Right hindlimb (tissue), 1 donor: ENCODE results near the gene RTL1.

ENCODE experiments used
- DNase-seq: peaks from one replicate; pipeline ENCODE4 v3.0.0-alpha.2; 2018

Gene RTL1

DNA sequence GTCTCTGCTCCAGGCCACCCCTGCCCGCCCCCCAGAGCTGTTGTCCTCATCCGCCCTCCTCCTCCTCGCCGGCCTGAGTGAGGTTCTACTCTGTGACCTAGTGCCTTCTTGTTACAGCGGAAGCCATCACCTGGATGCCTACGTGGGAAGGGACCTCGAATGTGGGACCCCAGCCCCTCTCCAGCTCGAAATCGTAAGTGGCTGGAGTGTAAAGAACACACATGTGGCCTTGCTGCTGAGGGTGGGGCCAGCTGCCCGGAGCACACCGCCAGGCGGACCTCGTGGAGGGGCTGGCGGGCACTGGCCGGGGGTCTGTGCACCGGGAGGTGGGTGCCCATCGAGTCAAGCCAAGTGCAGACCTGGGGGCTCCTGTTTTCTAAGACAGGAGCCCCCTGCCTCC lies 58.2 kb downstream of the RTL1 start:
- DNase-seq: no peak

DNA sequence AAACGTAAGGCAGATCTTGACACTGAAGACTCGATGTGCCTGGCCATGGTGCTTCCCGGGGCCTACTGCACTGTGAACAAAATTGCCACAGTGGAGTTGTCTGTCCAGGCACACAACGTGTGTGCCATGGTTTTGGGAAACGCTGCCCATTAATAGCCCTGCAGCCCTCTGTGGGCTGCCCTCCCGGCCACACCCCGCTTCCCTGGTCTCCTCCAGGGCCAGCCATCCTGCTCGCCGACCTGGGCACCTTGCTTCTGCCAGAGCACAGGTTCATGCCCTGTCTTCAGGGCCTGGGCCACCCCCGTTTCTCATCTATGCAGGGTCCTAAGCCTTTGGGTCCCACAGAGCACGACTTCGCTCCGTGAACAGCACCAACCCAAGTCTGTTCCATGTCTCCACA lies 58.7 kb downstream of the RTL1 start:
- no peak for DNase-seq

GRCh38 chr14:100844421-100844820 lies 59.1 kb downstream of the RTL1 start:
- DNase-seq: no peak

DNA sequence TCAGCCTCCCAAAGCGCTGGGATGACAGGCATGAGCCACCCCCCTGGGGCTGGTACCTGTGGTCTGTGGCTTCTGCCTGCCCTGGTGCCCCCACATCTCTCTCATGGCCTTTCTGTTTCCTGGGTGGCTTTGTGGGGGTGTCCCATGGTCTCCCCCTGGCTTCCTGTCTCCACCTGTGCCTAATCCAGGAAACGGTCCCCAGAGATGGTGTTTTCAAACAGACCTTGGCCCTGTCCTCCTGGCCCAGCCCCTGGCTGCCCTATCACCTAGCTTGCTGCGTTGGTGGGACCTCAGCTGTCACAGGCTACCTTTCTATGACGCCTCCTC lies 59.5 kb downstream of the RTL1 start:
- no peak for DNase-seq

- DNase-seq: no peak
These were observed 60.7 kb downstream of the RTL1 start for GRCh38 chr14:100842799-100843198.

GRCh38 chr14:100841761-100842403 lies 61.6 kb downstream of the RTL1 start:
- DNase-seq: no peak

DNA sequence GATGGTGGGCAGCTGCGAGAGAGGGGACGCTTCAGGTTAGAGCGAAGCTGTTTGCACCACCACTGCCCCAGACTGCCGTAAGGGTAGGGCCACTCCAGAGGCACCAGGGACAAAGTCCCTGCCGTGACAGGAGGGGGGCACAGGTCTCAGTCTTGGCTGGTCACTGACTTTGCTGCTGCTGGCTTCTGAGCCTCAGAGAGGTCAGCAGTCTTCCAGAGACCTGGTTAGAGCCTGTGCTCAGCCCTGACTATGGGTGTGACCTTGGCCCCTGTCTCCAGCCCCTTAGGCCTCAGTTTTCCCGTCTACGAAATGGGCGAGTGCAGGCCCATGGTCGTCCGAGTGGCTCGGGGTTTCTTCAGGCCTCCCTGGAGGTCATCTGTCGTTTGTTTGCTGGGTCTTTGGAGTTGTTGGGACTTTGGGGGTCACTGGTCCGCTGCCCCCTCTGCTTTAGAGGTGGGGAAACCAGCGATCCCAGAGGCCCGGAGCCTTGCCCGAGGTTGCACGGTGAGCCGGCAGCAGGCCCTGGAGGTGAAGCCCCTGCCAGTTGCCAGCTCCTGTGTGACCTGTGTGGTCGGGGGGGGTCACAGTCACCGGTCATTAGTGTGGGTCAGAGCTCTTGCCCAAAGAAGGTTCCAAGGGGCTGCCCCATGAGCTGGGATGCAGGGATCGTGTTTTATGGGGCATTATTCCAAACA lies 62.3 kb downstream of the RTL1 start:
- DNase-seq: no peak

DNA sequence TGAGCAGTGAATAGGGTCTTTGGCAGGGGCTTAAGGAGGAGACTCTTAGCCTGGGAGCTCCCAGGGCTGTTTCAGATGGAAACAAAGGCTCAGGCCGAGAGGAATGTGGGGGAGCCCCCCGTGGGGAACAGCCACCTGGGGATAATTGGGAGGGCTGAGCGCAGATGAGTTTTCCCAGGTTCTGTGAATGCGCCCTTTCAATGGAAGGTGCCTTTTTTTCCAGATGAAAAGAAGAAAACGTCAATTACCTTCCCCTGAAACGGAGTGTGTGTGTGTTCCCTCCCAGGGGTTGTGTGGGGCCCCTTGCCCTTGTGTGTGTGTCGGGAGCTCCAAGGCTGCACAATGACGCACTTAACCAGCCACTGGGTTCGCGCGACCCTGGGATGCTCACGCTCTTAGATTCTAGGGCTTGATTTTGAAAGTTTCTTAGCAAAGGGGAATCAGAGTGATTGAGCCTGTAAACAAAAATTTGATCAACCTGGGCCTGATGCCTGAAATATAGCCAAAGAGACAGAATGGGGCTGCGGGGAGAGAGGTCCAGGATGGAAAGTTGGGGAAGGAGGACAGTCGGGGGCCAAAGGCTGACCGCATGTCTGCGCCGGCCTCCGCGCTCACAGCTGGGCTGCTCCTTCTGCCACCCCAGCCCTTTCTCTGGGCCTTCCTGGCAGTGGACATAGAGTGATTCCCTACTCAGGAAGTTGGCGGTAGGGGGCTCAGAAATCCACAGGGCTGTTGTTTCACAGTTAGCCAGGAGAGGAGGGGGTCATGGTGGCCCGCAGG lies 63.0 kb downstream of the RTL1 start:
- DNase-seq: no peak

DNA sequence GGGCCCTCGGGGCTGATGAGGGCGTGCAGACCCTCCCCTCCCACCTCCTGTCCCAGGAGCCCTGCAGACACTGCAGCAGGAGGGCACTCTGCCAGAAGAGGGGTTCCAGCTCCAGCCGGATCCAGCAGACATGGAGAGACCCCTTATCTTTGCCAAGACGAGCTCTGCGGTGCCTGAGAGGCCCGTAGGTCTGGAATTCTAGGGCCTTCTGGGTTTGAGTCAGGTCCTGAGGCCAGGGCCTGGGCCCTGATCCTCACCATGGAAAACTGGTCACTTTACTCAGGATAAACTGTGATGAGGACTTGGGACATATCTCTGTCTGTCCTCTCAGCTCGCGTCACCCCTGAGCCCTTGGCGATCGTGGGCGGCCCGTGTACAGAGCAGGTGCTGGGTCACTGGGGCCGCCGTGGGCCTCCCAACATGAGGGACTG lies 63.8 kb downstream of the RTL1 start:
- peak; percentile 76 for DNase-seq

GRCh38 chr14:100839315-100839585 lies 64.3 kb downstream of the RTL1 start:
- DNase-seq: no peak

GRCh38 chr14:100838493-100839314 lies 64.8 kb downstream of the RTL1 start:
- no peak for DNase-seq

- DNase-seq: no peak
These were observed 65.6 kb downstream of the RTL1 start for GRCh38 chr14:100837805-100838350.

- peak; percentile 74 for DNase-seq
These were observed 66.3 kb downstream of the RTL1 start for GRCh38 chr14:100836941-100837804.

DNA sequence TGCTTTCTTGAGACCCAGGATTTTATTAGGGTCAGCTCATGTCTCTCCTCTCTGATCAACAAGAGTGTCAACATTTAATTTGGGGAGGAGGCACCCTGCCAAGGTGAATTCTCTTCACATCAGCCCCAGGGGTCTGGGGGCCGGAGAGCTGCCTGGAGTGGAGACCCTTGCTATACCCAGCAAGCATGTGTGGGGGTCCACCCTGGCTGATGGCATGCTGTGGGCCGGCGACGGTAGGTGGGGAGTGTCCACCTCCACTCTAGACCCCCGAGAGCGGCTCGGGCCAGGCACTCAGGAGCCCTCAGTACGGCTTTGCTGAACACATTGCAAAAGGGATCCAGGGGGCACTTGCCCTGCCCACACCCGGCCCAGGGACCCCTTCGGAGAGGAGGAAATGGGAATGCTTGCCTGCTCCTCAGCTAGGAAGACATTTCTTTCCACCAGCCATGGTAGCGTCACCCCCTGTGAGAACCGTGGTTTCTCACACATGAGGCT lies 67.2 kb downstream of the RTL1 start:
- DNase-seq: no peak

GRCh38 chr14:100835548-100836310 lies 67.8 kb downstream of the RTL1 start:
- no peak for DNase-seq

GRCh38 chr14:100834794-100835547 lies 68.6 kb downstream of the RTL1 start:
- no peak for DNase-seq

GRCh38 chr14:100834082-100834793 lies 69.3 kb downstream of the RTL1 start:
- no peak for DNase-seq

DNA sequence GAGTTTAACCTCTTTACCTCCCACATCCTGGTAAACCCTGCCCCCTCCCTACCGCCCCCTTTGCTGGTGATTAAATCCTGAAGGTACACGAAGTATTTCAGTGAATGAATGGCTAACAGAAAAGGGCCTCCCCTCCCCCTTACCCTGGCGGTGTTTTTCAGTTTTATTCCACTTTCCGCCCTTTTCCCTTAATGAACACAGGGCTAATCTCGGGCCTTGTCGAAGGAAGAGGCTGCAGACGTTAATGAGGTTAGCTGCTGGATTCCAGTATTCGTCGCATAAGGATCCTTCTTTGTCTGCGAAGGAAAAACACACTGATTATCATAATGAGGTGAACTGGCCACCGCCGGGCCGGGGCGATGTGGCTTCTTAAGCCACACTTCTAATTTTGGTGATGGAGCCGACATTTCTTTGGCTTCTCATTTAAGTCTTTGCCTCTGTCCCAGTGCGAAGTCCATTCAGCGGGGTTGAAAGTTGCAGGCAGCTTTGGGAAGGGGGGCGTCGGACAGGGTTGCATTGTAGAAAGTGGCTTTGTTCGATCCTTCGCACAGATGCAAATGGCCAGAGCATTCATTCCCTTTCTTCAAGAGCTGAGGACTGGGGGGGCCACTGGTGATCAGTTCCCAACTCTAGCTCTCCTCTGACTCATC lies 71.1 kb downstream of the RTL1 start:
- no peak for DNase-seq

- DNase-seq: no peak
These were observed 72.8 kb downstream of the RTL1 start for GRCh38 chr14:100830681-100831080.
